Activated naive CD4-positive, alpha-beta T cell treated with anti-CD3 and anti-CD28 coated beads, Interleukin-2, amount 10 ng/mL, durations not matched to agents 7 days and 5 days (primary cell): ENCODE results near the gene CLCNKB.

Experiments
- CTCF ChIA-PET: fragments of 350-600 bp; sonication (Branson Sonifier 250); formaldehyde crosslinking; loops from one replicate; lab custom pipeline; 2021; ENCODE audit warnings: antibody characterized with exemption; lab: Charles Lee
- DNase-seq: peaks from one replicate; pipeline ENCODE4 v3.0.0-alpha.2; 2020
- H3K27ac Mint-ChIP-seq: one replicate; pipeline ENCODE4 v1.8.0; 2021; ENCODE audit warnings: mild to moderate bottlenecking, moderate library complexity, mixed read lengths
- H3K27me3 Mint-ChIP-seq: one replicate; pipeline ENCODE4 v1.8.0; 2021; ENCODE audit warnings: mild to moderate bottlenecking, mixed read lengths
- H3K36me3 Mint-ChIP-seq: one replicate; pipeline ENCODE4 v1.8.0; 2021; ENCODE audit warnings: mixed read lengths
- H3K4me1 Mint-ChIP-seq: one replicate; pipeline ENCODE4 v1.8.0; 2021; ENCODE audit warnings: mixed read lengths
- H3K4me3 Mint-ChIP-seq: one replicate; pipeline ENCODE4 v1.8.0; 2021; ENCODE audit warnings: mild to moderate bottlenecking, moderate library complexity, mixed read lengths
- H3K9me3 Mint-ChIP-seq: one replicate; pipeline ENCODE4 v1.8.0; 2021; ENCODE audit warnings: mixed read lengths

CLCNKB gene

GRCh38 chr1:16088351-16088911, 44.8 kb downstream of the CLCNKB start:
- H3K9me3 Mint-ChIP-seq, result no peaks in the 10 kb centered on the region
- no peak for DNase-seq
- CTCF ChIA-PET, result interaction anchor here (0.7 kb wide), 1 partner anchor 15 kb away, joined by 3 read pairs; the partner anchor contains the start of gene FAM131C
- H3K27ac Mint-ChIP-seq, result no peak overlapping the region
- no peaks in the 10 kb centered on the region for H3K4me1 Mint-ChIP-seq
- H3K27me3 Mint-ChIP-seq, result peaks cover 36% of the 10 kb centered on the region
- H3K4me3 Mint-ChIP-seq, result no peak overlapping the region
- no peaks in the 10 kb centered on the region for H3K36me3 Mint-ChIP-seq

DNA sequence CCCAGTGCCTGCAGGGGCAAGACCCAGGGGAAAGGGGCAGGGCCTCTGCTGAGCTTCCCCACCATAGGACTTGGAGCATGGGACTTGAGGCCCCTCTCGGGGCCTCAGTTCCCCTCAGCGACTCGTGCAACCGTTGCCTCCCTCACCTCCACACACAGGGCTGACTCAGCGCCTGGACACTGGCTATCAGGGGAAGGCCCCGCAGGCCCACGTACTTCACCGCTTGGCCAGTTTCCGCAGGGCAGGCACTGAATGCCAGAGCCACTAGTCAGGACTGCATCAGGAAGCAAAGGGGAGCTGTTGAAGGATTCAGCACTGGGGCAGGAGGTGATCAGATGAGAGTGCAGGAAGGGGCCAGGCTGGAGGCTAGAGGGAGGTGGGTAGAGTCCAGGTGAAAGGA, 45.4 kb downstream of the CLCNKB start:
- no peak for DNase-seq
- Mint-ChIP-seq H3K27me3 (peaks cover 36% of the 10 kb centered on the region), H3K27ac (no peak overlapping the region), H3K4me1 (no peaks in the 10 kb centered on the region), H3K9me3 (no peaks in the 10 kb centered on the region), H3K36me3 (no peaks in the 10 kb centered on the region), H3K4me3 (no peak overlapping the region)
- CTCF ChIA-PET, result interaction anchor here (0.7 kb wide), 1 partner anchor 16 kb away, joined by 3 read pairs; the partner anchor contains the start of gene FAM131C

DNA sequence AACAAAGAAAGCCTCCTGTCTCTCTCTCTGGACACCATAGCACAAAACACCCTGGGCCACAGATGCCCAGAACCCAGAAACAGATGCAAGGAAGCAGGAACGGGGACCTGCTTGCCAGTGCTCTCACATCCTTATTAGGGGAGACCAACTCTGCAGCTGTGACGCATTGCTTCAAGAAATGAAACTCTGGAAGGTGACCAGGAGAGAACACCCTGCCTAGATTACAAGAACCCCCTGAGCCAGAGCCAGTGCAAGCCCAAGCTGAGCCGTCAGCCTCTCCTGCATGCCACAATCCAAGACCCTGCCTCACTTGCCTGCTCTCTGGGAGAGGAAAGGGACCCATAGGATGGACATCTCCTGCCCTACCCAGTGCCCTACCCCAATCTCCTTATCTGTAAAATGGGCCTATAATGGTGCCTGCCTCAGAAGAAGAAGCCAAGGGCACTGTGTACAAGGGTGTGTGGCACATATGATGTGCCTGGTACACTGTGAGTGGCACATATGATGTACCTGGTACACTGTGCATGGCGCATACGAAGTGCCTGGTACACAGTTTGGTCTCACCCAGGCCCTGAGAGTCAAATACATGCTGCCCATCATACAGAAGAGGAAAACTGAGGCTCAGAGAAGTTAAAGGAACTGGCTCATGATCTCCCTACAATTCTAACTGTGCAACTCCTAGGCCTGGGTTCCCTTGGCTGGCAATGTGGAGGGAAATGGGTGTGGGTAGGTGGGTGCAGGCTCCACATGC, 46.7 kb downstream of the CLCNKB start:
- Mint-ChIP-seq H3K4me3 (no peak overlapping the region), H3K27ac (no peak overlapping the region), H3K36me3 (no peaks in the 10 kb centered on the region), H3K4me1 (no peaks in the 10 kb centered on the region), H3K9me3 (no peaks in the 10 kb centered on the region), H3K27me3 (peaks cover 44% of the 10 kb centered on the region)
- CTCF ChIA-PET, result no interaction called here
- DNase-seq, result no peak

GRCh38 chr1:16091296-16091695, 47.7 kb downstream of the CLCNKB start:
- DNase-seq, result no peak
- Mint-ChIP-seq H3K4me3 (no peak overlapping the region), H3K36me3 (no peaks in the 10 kb centered on the region), H3K27me3 (peaks cover 51% of the 10 kb centered on the region), H3K9me3 (no peaks in the 10 kb centered on the region), H3K4me1 (no peaks in the 10 kb centered on the region), H3K27ac (no peak overlapping the region)
- CTCF ChIA-PET, result interaction anchor here (1.2 to 2.5 kb wide), 2 partner anchors 9 to 30 kb away, joined by 3 to 8 read pairs; no protein-coding TSS in a partner anchor

GRCh38 chr1:16092097-16092922, 48.7 kb downstream of the CLCNKB start:
- no peaks in the 10 kb centered on the region for H3K4me1 Mint-ChIP-seq

GRCh38 chr1:16092923-16093511, 49.4 kb downstream of the CLCNKB start:
- Mint-ChIP-seq H3K36me3 (no peaks in the 10 kb centered on the region), H3K4me1 (no peaks in the 10 kb centered on the region), H3K27ac (no peak overlapping the region), H3K4me3 (no peak overlapping the region), H3K9me3 (no peaks in the 10 kb centered on the region), H3K27me3 (peaks cover 60% of the 10 kb centered on the region)
- CTCF ChIA-PET, result interaction anchor here (1.4 to 2.5 kb wide), 2 partner anchors 11 to 14 kb away, joined by 3 to 8 read pairs; no protein-coding TSS in a partner anchor
- DNase-seq, result no peak

More at GRCh38 chr1:16092097-16092922, 48.7 kb downstream of the CLCNKB start:
- Mint-ChIP-seq H3K4me3 (no peak overlapping the region), H3K9me3 (no peaks in the 10 kb centered on the region), H3K36me3 (no peaks in the 10 kb centered on the region), H3K27me3 (peaks cover 61% of the 10 kb centered on the region), H3K27ac (no peak overlapping the region)
- no peak for DNase-seq
- CTCF ChIA-PET, result interaction anchor here (1.2 to 2.5 kb wide), 3 partner anchors 10 to 29 kb away, joined by 3 to 8 read pairs (median 3); no protein-coding TSS in a partner anchor

GRCh38 chr1:16093611-16094010, 50.0 kb downstream of the CLCNKB start:
- no peak overlapping the region for H3K4me3 Mint-ChIP-seq
- H3K27me3 Mint-ChIP-seq, result peaks cover 60% of the 10 kb centered on the region
- H3K4me1 Mint-ChIP-seq, result no peaks in the 10 kb centered on the region
- H3K36me3 Mint-ChIP-seq, result no peaks in the 10 kb centered on the region
- CTCF ChIA-PET, result interaction anchor here (1.4 to 2.5 kb wide), 2 partner anchors 11 to 15 kb away, joined by 3 to 8 read pairs; no protein-coding TSS in a partner anchor
- no peaks in the 10 kb centered on the region for H3K9me3 Mint-ChIP-seq
- DNase-seq, result no peak
- no peak overlapping the region for H3K27ac Mint-ChIP-seq

DNA sequence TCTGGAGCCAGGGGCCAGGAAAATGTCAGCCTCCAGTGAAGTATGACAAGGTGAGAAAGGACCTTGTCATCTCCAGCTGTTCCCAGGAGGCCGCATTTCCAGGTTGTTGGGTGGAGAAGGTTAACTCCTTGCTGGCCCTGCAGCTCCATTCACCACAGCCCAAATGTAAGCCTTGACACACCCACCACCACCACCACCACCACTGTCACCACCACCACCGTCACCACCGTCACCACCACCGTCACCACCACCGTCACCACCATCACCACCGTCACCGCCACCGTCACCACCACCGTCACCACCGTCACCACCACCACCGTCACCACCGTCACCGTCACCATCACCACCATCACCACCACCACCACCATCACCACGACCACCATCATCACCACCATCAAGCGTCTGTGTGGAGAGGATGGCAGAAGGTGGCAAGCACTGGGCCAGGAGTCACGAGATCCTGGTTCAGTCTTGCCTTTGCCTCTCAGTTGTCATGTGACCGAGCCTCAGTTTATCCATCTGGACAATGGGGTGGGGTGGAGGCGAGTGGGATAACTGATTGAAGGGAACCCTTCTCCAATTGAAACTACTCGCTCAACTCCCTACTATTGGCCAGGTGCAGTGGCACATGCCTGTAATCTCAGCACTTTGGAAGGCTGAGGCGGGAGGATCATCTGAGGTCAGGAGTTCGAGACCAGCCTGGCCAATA, 51.0 kb downstream of the CLCNKB start:
- H3K4me3 Mint-ChIP-seq, result no peak overlapping the region
- H3K36me3 Mint-ChIP-seq, result no peaks in the 10 kb centered on the region
- H3K27ac Mint-ChIP-seq, result no peak overlapping the region

DNA sequence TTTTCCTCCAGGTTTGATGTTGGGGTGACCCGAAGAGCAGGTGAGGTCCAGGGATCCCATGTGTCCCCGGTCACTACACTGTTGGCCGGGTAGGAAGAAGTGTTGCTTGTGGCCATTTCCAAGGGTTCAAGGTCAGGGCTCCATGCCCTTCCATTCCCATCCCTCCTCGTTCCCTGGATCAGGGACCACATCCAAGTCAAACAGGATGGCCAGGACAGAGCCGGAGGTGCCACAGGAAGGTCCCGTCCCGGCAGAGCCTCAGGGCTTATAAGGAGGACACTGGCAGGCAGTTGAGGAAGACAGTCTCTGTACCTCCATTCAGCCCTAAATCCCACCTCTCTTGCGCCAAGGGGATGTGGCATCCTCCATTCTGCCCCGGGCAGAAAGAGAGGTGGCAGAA, 51.9 kb downstream of the CLCNKB start:
- CTCF ChIA-PET, result no interaction called here
- Mint-ChIP-seq H3K4me1 (no peaks in the 10 kb centered on the region), H3K4me3 (no peak overlapping the region), H3K27ac (no peak overlapping the region), H3K27me3 (peaks cover 52% of the 10 kb centered on the region), H3K9me3 (no peaks in the 10 kb centered on the region), H3K36me3 (no peaks in the 10 kb centered on the region)
- no peak for DNase-seq

More for the DNA sequence above, 51.0 kb downstream of the CLCNKB start:
- Mint-ChIP-seq H3K4me1 (no peaks in the 10 kb centered on the region), H3K27me3 (peaks cover 54% of the 10 kb centered on the region), H3K9me3 (no peaks in the 10 kb centered on the region)
- CTCF ChIA-PET, result no interaction called here
- no peak for DNase-seq

- CTCF ChIA-PET, result interaction anchor here (1.3 to 1.7 kb wide), 2 partner anchors 20 to 88 kb away, joined by 3 to 5 read pairs; no protein-coding TSS in a partner anchor
- DNase-seq, result no peak
- H3K4me3 Mint-ChIP-seq, result no peak overlapping the region
- H3K4me1 Mint-ChIP-seq, result no peaks in the 10 kb centered on the region
- H3K27me3 Mint-ChIP-seq, result peaks cover 40% of the 10 kb centered on the region
- H3K36me3 Mint-ChIP-seq, result no peaks in the 10 kb centered on the region
- no peak overlapping the region for H3K27ac Mint-ChIP-seq
- H3K9me3 Mint-ChIP-seq, result peaks cover 4% of the 10 kb centered on the region
Measured at GRCh38 chr1:16099412-16099811, 55.8 kb downstream of the CLCNKB start.

DNA sequence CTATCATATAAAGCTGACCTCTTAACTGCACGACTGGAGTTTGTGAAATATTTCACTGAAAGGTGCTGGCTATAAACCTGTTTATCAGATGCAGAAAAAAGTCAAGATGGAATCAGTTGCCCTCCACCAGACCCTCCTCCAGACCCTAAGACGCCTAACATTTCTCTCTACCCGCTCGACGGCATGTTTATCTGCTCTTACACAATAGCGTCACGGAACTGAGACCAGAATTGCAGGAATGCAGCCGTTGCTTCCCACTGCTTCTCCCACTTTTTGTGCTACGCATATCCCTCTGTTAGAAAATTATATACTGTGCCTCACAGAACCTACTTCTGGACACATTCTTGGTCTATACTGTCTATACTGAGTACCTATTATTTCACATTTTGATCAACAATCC, 58.0 kb downstream of the CLCNKB start:
- Mint-ChIP-seq H3K4me1 (no peaks in the 10 kb centered on the region), H3K36me3 (no peaks in the 10 kb centered on the region), H3K27me3 (peaks cover 23% of the 10 kb centered on the region), H3K4me3 (no peak overlapping the region), H3K9me3 (peaks cover 4% of the 10 kb centered on the region), H3K27ac (no peak overlapping the region)
- CTCF ChIA-PET, result interaction anchor here (0.8 kb wide), 1 partner anchor 85 kb away, joined by 3 read pairs; no protein-coding TSS in a partner anchor
- DNase-seq, result no peak
